SK-N-SH (cell line): ENCODE measurements around the gene RIOK3.

Experiments used
- CHD2 ChIP-seq: fragments of 150-350 bp; IDR thresholded peaks from 2 replicates; pipeline ENCODE4 v1.6.1; 2018; ENCODE audit warnings: low read length; ENCODE audit not compliant: partially characterized antibody
- EP300 ChIP-seq, 2 experiments: IDR thresholded peaks; 2 replicates each; pipeline versions ENCODE4 v1.4.0 to v1.6.1; 2012; ENCODE audit warnings: borderline replicate concordance in 1 of 2, low read depth in 1 of 2, low read length in 1 of 2
- MEF2A ChIP-seq: IDR thresholded peaks from 2 replicates; pipeline ENCODE4 v1.4.0; 2012; ENCODE audit warnings: low read depth, borderline replicate concordance
- NRF1 ChIP-seq: IDR thresholded peaks from 2 replicates; pipeline ENCODE4 v1.6.1; 2012; ENCODE audit warnings: low read depth, mild to moderate bottlenecking, low read length
- POLR2AphosphoS5 ChIP-seq: IDR thresholded peaks from 2 replicates; pipeline ENCODE4 v1.6.1; 2012; ENCODE audit warnings: low read depth, low read length
- SMC3 ChIP-seq: IDR thresholded peaks from 2 replicates; pipeline ENCODE4 v1.6.1; 2012; ENCODE audit warnings: low read depth, low read length, improper control_type of control experiment
- YY1 ChIP-seq: IDR thresholded peaks from 2 replicates; pipeline ENCODE4 v1.4.0; 2012; ENCODE audit warnings: low read depth, mild to moderate bottlenecking
- TF ChIP-seq, protein P1 (sequence below): fragments of 200-600 bp; sonication (generic); IDR thresholded peaks from 2 replicates; pipeline ENCODE4 v1.6.1; 2017; ENCODE audit warnings: antibody characterized with exemption, mild to moderate bottlenecking, moderate library complexity

DNA sequence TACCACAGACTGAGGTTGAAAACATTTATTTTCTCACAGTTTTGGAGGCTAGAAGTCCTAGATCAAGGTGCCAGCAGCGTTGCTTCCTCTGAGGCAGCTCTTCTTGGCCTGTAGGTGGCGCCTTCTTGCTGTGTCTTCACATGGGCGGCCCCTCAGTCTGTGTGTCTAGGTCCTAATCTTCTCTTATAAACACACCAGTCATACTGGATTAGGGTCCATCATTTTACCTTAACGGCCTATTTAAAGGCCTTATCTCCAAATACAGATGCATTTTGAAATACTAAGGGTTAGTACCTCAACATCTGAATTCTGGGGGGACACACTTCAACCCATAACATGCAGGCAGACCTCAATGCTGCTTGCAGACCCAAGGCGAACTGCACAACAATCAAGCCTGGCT, 45.8 kb downstream of the RIOK3 start:
- TF ChIP-seq, protein P1, sequence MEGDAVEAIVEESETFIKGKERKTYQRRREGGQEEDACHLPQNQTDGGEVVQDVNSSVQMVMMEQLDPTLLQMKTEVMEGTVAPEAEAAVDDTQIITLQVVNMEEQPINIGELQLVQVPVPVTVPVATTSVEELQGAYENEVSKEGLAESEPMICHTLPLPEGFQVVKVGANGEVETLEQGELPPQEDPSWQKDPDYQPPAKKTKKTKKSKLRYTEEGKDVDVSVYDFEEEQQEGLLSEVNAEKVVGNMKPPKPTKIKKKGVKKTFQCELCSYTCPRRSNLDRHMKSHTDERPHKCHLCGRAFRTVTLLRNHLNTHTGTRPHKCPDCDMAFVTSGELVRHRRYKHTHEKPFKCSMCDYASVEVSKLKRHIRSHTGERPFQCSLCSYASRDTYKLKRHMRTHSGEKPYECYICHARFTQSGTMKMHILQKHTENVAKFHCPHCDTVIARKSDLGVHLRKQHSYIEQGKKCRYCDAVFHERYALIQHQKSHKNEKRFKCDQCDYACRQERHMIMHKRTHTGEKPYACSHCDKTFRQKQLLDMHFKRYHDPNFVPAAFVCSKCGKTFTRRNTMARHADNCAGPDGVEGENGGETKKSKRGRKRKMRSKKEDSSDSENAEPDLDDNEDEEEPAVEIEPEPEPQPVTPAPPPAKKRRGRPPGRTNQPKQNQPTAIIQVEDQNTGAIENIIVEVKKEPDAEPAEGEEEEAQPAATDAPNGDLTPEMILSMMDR, result peak; percentile 93
- TF ChIP-seq SMC3, result peak; percentile 55
- TF ChIP-seq YY1, result no peak
- TF ChIP-seq MEF2A, result no peak
- TF ChIP-seq EP300 (IDR thresholded peaks at IDR 0.05; ENCODE audit: borderline replicate concordance in 1 of 2, low read depth in 1 of 2, low read length in 1 of 2), result no peak
- no peak for TF ChIP-seq POLR2AphosphoS5
- no peak for TF ChIP-seq CHD2
- no peak for TF ChIP-seq NRF1
